T-helper 22 cell (primary cell): ENCODE data around the gene DMRT3.

Experiments
- DNase-seq: peaks from one replicate; pipeline ENCODE4 v3.0.0-alpha.2; 2020; ENCODE audit warnings: low read depth

The DMRT3 gene

DNA sequence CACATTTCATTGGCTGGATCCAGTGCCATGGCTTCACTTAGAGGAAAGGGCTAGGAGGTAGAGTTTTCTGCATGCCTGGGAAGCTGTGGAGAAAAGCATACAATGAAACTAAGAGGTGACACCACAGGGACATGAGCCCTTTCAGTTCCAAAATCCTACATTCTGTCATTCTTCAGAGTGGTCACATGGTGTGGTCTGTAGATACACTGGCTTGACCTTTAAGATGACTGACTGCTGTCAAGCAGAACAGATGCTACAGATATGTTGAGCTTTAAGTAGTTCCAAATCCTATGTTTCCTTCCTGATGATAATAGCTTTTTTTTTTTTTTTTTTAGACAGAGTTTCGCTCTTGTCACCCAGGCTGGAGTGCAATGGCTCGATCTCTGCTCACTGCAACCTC, 26.2 kb downstream of the DMRT3 start:
- no peak for DNase-seq

DNA sequence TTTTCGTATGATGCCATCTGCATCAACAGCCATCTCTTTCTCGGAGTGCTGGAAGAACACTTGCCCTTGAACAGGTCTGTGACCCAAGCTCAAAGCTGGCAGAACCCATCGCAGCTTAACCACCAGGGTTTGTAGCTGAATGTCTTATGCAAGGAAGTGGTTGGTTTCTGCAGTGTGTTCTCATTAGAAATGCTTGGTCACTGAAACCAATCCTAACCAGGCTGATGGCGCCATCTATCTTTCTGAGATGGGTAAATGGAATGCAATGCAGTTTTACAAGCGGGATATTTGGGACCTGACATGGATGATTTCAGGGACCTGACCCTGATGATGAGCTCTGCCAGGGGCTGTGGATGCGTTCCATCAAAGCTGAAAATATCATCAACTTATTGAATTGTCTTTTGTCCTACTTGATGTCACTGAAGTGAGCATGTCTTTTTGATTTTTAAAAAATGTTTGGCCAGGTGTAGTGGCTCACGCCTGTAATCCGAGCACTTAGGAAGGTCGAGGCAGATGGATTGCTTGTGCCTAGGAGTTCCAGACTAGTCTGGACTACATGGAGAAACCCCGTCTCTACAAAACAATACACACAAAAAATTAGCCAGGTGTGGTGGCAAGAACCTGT, 28.7 kb downstream of the DMRT3 start:
- no peak for DNase-seq

DNA sequence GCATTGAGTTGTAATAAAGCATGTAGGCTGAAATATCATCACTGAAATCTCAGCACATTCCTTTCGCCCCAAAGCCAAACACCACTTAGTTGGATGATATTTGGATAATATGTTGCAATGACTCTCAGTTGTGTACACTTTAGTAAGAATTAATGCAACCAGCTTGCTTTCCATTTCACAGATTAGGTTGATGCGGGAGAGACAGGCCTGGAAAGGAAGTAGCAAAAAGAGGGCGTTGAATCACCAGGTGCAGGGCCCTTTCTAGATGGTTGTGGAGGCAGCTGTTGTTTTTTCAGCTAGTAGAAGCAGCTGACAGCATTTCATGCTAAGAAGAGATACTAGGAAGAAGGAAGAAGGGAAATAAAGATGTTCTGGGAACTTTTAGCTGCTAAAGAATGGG, 30.9 kb downstream of the DMRT3 start:
- DNase-seq = no peak

DNA sequence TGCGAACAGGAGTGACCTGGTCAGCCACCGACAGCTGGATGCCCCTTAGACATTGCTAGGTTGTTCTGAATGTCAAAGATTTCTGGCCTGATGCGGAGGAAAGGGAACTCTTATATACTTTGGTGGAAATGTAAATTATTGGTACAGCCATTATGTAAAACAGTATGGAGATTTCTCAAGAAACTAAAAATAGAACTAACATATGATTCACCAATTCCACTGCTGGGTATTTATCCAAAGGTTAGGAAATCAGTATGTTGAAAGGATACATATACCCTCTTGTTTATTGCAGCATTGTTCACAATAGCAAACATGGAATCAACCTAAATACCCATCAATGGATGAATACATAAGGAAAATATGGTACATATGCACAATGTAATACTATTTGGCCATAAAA, 31.8 kb downstream of the DMRT3 start:
- no peak for DNase-seq

DNA sequence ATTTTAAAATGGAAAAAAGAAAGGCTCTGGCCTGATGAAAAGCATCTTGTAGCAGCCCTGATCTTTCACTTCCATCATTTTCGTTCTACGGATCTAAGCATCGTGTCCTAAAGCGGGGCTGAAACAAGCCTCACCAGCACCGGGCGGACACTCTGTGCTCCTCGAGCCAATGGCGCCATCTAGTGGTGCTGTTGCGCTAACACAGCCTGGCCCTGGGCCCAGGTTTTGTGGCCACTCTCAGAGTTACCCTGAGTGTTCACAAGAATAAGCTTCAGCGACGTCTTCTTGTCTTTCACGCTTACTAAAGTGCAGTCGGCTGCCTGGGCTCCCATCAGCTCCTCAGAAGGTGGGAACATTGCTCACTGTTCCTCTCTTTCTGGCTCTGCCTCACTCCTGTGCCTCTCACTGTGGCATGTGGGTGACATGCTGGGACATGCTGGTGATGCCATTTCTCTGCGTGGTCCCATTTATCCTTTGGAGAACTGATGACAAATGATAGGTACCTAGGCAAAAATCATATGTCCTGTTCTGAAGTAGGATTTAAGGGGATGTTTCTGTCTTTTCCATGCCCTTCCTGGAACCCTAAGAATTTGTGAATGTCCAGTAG, 32.7 kb downstream of the DMRT3 start:
- peak; percentile 21 for DNase-seq

DNA sequence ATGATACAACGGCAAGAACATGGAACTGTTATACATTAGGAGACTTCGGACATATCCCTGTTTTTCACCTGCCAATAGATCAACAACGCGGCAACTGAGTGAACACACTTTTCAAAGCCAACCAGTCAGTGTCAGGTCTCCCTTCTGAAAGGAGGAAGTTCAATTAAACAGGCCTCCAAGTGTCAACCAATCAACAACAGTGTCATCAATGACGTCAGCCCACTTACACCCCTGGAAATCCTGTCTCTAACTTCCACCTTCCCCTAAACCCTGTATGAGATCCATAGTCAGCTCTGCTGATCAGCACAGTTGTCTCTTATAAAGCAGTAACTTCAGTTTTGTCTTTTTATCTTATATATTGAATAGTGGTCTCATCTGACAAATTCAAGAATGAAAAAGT, 36.6 kb downstream of the DMRT3 start:
- no peak for DNase-seq

DNA sequence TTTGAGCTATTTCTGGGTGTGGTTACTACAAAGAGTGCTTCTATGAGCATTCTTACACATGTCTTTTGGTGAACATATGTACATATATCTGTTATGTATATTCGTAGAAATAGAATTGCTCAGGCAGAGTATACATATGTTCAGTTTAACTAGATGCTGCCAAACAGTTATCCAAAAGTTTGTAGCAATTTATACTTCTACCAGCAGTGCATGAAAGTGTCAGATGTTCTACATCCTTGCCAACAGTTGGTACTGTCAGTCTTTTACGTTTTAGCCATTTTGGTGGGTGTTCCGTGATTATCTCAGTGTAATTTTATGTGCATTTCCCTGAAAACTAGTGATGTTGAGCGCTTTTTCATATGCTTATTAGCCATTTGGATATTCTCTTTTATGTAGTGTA, 37.8 kb downstream of the DMRT3 start:
- DNase-seq = no peak

DNA sequence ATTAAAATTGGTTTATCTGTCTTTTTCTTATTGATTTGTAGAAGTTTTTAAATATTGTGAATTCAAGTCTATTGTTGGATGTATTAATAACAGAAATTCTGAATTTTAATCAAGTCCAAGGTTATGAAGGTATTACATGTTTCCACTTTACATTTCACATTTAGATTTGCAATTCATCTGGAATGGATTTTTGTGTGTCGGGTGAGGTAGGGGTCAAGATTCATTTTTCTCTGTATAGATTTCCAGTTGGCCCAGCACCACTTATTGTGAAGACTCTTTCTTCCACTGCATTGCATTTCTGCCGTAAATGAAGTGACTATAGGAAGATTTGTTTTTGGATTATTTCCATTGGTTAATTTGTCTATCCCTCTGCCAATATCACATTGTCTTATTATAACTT, 38.2 kb downstream of the DMRT3 start:
- DNase-seq = no peak

DNA sequence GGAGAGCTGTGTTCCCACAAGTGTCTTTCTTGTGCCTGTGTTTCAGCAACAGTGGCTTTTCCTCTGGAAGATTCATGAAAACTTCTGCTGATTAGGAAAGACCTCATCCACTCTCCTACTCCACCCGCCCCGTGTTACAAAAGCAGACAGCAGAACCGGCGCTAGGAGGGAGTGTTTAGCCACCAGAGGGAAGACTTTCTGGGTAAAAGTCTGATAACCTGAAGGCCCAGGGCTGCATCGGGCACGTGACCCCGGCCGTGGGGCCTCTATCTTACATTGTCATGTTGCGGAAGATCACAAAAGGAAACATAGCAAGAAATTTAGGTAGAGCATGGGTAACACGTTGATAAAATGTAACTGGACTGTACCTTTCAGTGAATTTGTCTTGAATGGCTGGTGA, 41.7 kb downstream of the DMRT3 start:
- no peak for DNase-seq

DNA sequence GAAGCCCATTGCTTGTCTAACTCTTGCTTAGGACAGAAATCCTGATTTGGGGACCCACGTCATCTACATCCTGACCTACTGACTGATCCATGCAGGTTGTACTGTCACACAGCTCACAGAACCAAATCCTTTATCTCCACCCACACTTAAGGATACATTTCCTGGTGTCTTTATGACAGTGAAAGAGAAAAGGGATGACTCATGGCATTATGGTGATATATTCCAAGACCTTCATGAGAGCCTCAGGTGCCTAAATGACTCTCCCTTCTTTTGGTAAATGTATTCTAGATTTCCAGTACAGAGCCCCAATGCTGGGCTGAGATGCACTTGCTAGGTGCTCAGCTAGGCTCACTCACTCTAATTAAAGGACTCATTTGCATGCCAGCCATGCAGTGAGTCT, 47.7 kb downstream of the DMRT3 start:
- DNase-seq = no peak

DNA sequence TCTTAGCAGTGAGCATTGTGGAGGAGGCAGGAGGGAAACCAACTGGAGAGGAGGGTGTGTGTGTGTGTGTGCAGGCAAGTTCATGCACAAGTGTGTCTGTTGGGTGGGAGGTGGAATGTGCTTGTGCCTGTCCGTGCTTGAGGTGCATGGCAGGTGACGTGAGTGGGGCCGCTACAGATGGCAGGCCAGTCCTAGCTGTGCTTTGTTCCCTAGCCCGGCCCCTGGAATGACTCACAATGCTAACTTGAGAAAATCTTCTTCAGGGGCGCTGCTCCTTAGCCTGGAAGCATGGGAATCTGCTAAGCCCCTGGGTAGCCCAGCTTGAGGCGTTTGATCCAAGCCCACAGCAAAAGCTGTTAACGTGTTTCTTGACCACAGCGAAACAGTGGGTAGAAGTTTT, 48.7 kb downstream of the DMRT3 start:
- no peak for DNase-seq

DNA sequence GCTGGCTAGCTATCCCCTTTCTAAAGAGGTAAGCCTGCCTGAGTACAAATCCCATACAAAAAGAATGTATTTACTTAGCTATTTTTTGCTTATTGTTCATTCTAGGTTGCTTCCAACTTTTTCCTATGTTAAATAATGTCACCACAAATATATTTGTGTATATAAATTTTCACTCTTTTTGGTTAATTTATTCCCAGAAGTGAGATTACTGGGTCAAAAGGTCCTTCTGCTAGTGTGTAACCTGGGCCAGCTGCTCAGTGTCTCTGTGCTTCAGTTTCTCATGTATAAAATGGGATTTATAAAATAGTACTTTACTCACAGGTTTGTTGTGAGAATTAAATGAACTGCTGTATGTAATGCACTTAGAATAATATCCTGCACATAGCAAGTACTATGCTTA, 49.8 kb downstream of the DMRT3 start:
- no peak for DNase-seq

DNA sequence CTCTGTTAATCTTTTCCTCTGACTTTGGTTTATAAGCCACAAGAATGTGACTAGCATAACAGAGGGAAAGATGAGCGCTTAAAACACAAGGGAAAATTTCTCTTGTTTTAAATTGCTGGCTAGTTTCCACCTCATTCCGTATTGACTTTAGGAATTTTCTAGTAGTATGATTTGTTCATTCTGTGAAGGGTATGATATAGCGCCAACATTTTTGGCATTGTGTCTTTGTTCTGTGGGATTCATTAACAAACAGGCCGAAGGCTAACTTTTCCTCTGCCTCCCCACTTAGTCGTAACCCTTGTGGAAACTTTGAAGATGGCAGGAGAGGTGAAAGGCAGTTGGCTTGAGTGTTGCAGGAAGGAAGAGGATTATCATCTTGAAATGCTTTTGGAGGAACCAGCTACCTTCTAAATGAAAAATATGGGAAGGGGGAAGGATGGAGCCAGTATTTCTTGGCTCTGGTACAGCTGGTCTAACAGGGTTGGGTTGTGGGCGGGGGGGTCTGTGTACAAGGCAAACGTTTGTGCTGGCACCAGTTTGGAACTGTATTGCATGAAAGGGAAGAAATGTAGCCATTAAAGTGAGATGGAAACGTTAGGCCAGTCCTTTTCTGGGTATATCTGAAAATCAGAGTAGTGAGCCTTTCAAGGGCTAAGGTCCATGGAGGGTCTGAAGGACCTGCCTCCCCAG, 52.2 kb downstream of the DMRT3 start:
- DNase-seq = no peak

DNA sequence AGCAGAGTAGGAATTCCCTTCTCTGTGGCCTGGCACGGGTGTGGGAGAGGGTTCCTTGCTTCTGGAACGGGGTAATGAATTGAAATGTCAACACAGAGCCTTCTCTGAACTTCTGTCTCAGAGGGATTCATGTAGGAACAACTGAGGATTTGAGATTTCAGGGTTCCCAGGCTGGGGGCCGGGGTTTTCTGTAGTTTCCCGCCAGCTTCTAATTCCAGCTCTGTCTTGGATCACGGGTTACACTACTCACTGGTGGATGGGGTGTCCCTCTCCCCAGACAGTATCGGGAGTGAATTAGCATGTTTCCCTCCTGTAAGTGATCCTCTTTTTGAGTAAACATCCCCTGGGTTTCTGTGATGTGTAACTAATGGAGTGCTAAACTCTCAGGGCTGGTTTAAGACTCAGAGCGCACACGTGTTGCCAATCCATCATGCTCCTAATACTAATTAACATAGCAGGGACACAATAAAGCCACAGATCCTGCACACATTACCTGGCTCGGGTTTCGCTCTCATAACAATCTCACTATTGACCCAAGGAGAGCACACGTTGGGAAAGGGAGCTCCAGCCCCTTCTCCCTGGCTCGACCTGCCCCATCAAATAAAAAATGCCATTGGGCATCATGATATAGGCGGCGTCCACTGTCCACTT, 55.6 kb downstream of the DMRT3 start:
- no peak for DNase-seq

DNA sequence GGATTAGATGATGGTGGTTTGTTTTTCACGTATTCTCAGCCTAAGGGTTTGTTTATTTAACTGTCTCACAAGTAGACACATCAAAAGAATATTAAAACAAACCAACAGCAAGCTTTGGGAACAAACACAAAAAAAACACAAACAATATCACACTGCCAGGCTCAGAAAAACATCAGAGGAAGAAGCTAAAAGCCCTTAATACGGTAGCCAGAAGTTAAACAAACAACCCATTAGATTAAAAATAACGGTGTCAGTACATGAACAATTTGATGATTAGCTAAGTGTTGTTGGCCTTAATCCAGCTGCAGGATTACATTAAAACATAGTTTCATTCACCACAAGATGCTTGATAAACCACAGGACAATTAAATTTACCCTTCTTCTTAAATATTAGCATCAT, 57.8 kb downstream of the DMRT3 start:
- DNase-seq = no peak

DNA sequence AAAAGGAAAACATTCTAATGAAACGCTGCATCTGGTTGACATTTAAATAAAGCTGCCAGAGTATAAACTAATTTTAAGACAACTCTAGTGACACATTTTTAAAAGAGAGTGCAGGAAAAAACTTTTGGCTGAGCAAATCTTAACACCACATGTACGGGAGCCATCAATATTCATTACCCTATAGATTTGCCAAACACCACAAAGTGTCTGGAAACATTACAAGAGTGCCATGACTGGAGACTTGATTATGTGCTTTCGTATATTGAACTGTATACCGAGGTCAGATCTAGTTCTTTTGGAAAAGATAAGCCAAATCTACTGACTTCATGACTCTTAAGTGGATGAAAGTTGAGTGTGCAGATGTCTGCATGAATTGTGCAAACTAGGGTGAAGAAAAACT, 63.1 kb downstream of the DMRT3 start:
- DNase-seq = no peak
